Glomerular endothelial cell (primary cell): ENCODE data around the gene SFMBT2. TPM values are rescaled to one million over a fixed set of nuclear protein-coding genes. Genes with fewer than 3 reads are reported as not detected.
A peak's percentile ranks its signal among the peaks of the same experiment; 100 is the strongest.

Experiments used
- DNase-seq: peaks from one replicate; pipeline ENCODE4 v3.0.0-alpha.2; 2011; ENCODE audit warnings: low read depth, low spot score; ENCODE audit errors: extremely low read depth
- total RNA-seq: library from RNA; depleted of rRNA; stranded (reverse); fragments of >200 nt; gene quantifications from 2 replicates; pipeline ENCODE4 v1.2.3, GENCODE V29; 2015

SFMBT2 gene
- total RNA-seq, 1 donor from 2014 or later: 4.8 TPM

DNA sequence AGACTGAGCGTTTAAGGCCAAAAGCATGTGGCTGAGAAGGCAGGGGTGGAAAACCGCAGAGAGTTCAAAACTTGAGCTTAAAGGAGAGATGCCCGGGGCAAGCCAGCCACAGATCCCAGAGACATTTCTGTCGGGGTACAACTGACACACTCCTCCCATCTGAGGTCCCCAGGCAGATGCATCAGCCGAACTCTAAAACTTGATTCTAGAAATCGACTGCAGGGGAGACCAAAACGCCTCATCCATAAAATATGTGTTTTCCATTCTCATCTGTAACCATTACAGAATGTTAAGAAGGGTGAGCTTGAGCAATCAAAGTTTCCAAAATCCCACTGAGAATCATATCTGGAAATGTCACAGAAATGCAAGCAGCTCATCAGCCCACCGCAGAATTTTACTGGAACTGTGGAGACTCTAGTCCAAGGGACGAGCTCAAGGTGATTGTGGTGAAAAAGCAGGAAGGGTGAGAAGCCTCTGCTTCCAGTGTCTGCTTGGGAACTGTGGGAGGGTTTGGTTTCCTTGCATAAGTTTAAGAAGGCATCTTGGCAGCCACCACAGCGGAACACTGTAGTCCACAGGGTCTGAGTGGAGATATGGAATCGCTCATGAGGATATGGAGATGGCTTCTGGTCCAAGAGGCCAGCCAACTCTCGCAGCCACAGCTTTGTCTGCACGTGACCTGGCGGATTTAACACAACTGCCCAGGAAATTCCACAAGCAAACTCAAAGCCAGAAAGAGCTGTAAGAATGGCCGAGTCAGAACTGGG is 249.2 kb downstream of the SFMBT2 start:
- no peak for DNase-seq

DNA sequence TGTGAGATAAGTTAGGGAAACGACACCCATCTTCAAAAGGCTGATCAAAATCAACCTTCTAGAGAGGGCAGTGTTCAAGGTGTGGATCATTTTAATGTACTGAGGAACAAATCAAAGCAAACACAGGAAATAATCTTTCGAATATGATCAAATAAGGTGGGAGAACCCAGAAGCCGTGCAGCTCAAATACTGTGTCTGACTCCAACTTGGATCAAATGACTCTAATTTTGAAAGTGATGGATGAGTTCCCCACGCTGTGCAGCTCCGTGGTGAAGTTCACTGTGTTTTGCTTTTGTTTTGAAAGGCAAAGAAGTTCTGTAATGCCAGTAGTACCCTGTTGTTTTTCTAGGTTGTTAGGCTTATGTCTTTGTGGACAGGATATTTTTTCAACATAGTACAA is 250.9 kb downstream of the SFMBT2 start:
- DNase-seq: no peak

DNA sequence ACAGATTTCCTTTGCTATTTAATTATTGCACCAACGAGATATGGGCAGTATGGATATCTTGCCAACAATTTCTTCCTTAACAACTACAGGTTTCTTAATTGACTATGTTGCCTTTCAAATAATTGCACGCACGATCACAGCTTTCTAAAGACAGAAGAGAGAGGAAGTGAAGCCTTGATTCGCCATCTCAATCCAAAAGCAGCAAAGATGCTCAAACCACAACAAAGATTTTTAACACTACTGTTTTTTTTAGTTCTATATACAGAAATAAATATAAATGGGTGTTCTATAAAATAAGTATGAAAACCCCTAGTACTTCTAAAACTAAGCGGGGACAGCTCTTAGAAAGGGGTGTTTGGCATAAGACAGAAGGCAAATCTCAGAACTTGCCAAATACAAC is 251.3 kb downstream of the SFMBT2 start:
- no peak for DNase-seq

DNA sequence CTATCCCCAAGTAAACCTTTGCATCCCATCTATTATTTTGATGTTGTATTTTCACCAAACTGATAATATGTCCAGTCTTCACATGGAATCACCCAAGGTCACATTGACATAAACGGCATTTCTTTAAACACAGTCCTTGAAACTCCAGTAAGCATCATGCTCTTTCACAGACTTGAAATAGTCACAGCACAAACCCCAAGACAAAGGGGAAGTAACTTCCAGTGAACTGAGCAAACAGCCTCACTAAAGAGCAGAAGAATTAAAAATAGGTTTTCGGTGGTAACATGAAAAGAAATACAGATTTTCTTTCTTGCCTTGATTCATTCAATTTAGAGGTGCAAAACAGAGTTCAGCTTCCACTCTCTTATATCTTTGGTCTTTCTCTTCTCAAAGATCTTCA is 253.7 kb downstream of the SFMBT2 start:
- no peak for DNase-seq

DNA sequence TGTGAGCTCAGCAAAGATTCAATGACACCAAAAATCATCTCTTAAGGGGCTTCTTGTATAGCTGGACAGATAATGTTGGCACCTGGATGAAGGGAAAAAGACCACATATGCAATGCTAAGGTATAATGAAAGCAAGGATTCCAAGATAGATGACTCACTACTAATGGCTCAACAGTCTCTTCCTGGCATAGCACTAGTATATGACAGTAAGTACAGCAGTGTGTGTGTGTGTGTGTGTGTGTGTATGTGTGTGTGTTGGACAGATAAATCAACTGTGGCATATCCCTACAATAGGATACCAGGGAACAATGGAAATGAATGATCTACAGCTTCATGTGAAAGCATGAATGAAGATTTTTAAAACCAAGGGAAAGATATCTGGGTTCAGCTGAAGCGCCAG is 257.1 kb downstream of the SFMBT2 start:
- no peak for DNase-seq

DNA sequence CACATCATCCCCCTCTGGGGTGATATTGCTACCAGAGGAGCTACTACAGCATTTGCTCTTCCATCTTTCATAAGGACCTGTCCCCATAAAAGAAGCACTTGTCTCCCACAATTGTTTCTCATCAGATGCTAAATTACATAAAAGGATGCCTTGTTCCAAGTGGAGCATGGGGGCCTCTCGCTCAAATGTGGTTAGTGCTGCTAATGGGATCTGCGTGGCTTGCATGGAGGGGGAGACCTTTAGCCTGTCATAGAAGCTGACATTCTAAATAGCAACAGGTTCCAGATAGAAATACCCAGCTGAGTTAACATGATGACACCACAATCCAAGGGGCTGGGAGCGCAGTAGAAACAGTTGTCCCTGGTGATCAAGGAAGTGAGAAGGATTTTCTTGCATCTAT is 257.9 kb downstream of the SFMBT2 start:
- DNase-seq: no peak

DNA sequence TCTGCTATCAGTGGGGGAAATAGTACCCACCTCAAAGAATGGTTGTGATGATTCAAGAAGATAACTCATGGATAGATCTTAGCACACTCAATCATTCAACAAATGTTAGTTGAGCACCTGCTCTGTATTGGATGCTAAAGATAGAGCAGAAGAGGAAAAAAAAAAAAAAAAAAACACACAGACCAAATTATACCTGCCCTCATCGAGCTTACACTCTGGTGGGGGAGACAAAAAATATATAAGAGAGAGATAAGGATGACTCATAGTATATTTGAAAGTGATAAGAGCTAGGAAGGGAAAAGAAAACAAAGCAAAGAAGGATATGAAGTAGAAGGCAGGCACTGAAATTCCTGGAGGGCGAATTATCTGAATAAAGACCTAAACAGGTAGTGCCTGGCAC is 258.5 kb downstream of the SFMBT2 start:
- DNase-seq: no peak

DNA sequence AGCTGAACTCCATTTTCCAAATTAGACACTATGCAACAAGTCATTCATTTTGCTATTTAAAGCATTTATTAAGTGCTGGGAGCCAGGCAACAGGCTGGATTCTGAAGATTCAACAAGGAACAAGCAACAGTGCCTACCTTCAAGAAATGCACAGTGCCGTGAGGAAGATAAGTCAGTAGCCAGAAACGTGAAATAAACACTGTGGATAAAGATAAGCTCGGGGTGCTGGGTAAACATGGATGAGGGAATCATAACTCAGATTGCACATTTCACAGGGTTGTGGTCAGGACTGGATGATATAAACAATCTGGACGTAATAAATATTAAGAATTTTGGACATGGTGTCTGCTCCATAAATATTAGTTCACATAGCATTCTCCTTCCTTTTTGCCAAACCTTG is 259.3 kb downstream of the SFMBT2 start:
- no peak for DNase-seq

DNA sequence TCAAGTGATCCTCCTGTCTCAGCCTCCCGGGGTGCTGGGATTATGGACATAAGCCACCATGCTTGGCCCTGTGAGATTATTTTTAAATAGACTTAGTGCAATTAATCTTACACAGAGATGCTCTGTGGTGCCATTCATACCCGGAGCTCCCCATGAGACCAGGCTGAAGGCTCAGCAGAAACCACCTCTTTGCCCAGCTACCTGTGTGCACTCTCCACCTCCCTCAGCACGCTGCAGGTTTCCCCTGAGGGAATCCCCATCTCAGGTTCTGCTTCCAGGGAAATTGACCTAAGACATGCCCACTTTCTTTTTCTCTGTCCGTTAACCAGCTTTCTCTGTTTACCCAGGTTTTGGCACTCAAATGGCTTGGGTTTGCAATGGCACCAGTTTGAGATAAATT is 260.5 kb downstream of the SFMBT2 start:
- DNase-seq: no peak

DNA sequence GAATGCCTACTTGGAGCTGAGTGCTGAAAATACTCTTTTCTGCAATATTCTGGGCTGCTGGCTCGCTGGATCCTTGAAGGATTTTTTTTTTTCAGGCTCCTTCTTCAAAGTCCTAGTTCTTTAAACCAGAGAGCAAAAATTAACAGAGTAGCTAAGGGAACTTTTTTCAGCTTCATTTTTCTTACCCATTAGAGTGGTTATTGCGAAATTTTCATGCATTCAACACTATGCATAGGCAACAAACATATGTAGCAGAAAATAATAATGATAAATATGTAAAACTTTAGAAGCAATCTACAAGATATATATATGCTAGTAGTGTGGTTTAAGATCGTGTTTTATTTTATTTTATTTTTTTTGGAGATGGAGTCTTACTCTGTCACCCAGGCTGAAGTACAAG is 264.6 kb downstream of the SFMBT2 start:
- no peak for DNase-seq

DNA sequence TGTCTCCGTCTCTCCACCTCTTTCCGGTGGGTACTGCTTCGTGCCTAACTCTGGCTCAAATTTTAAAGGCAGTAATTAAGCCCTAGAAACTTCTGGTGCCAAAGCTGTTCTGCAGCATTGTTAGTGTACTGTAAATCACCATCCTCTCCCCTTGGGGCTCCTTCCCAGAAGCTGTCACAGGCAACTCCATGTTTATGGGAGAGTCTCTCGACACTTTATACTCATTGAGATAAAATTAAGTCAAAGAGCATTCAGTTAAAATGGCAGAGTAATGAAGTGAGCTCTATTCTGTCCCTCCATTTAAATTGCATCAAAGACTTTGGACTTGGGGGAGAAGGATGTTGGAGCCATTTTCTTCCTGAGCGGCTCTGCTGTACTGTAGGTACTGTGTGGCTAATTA is 274.8 kb downstream of the SFMBT2 start:
- no peak for DNase-seq

DNA sequence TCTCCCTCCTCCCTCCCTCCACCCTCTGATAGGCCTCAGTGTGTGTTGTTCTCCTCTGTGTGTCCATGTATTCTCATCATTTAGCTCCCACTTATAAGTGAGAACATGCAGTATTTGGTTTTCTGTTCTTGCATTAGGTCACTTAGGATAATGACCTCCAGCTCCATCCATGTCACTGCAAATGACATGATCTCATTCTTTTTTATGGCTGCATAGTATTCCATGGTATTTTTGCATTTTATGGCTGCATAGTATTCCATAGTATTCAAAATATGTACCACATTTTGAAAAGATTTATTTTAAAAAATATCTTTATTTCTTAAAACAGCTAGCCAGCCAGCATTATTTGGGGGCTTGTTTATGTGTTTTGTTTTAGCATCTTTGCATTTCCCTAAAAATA is 275.6 kb downstream of the SFMBT2 start:
- DNase-seq: no peak

DNA sequence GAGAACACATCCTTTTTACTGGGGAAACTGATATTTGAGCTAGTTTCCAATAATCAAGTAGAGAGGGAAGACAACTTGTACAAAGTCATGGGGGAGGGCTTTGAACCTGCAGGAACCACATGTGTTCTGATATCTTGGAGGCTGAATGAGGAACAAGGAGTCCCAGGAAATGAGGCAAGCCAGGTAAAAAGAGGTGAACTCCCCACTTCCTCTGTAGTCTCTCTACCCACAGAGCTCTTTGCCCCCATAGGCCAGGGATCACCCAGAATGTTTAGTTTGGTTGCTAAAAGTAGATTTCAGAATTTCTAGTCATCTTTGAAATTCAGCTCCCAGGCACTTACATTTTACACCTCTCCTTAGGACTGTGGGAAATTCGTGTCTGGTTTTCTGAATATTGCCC is 276.4 kb downstream of the SFMBT2 start:
- DNase-seq: no peak

DNA sequence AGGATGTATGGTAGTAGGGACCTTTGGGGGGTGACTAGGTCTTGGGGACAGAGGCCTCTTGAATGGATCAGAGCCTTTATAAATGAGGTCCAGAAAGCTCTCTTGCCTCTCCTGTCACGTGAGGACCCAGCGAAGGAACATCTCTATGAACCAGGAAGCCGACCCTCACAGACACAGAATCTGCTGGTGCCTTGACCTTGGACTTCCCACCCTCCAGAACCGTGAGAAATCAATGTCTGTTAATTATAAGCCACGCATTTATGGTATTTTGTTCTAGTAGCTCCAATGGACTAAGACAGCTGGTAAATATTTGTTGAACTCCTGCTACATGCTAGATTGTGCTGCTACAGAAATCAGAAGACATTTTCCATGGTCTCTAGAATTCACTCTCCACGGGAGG is 276.9 kb downstream of the SFMBT2 start:
- no peak for DNase-seq

DNA sequence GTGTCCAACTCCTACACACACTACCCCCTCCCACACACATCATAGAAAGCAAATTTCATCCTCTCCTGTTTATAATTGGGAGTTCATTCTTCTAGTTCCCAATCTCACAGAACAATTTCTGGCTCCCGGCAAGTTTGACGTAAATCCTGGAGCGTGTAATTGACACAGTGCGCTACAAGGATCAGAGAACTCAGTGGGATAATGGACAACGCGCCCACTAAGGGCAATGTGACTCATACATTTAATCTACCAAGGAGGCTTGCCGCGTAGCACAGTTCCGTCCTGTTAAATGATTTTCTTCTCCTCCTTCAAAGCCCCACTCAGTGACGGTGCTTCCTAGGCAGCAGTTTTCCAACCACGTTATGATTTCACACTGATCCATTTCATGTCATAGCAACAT is 277.6 kb downstream of the SFMBT2 start:
- DNase-seq: no peak

DNA sequence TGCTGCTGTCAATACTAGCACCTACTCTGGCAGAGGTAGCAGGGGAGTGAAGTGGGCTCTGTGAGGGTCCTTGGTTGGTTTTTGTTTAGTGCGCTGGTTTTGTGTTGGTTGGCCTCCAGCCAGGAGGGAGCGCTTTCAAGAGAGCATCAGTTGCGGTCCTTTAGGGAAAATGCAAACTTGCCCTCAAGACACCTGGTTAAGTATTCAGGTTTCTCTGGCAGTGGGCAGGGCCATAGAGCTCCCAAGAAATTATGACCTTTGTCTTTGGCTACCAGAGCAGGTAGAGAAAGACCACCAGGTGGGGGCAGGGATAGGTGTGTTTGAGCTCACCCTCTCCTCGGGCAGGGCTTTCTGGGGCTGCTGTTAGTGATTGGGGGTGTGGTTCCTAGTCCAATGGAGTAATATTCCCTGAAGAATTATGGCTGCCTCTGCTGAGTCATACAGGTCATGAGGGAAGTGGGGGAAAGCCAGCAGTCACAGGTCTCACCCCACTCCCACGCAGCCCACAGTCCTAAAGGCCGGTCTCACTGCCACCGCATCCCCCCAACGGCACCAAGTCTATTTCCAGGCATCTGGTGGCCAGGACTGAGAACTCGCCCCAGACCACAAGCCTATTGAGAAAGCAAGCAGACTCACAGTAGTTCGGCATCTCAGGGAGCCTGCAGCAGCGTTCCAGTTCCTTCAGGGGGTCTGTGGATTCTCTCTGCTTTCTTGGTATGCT is 280.5 kb downstream of the SFMBT2 start:
- no peak for DNase-seq

DNA sequence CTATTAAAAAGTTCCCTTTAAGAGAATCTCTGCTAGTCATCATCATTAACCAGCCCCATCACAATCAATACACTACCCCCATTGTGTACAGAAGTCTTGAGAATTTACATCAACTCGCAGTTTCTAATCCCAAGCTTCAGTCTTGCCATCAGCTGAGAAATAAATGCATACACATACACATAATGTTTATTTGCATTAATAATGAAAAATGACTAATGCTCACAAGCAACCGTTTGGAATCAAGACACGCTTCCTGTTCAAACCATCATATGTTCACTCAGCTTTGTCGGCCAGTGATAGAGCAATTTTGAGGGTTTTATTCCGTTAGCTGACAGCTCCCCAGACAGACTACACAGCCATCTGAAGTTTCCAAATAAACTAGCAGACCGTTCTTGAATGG is 287.1 kb downstream of the SFMBT2 start:
- DNase-seq: no peak

DNA sequence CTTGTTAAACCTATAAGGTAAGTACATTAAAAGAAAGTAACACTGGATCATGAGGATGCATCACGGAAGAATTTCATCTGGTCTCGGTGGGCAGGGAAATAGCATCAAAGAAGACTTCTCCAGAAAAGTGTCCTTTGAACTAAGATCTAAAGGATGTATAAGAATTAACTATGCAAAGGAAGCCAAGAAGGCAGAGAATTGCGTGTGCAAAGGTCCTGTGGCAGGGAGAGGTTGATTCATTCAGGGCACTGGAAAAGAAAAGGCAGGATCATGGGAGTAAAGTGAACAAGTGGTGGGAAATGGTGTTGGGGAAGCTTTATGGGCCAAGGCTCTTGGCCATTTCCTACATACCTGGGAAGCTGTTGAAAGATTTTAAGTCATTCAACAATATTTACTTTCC is 288.3 kb downstream of the SFMBT2 start:
- no peak for DNase-seq

DNA sequence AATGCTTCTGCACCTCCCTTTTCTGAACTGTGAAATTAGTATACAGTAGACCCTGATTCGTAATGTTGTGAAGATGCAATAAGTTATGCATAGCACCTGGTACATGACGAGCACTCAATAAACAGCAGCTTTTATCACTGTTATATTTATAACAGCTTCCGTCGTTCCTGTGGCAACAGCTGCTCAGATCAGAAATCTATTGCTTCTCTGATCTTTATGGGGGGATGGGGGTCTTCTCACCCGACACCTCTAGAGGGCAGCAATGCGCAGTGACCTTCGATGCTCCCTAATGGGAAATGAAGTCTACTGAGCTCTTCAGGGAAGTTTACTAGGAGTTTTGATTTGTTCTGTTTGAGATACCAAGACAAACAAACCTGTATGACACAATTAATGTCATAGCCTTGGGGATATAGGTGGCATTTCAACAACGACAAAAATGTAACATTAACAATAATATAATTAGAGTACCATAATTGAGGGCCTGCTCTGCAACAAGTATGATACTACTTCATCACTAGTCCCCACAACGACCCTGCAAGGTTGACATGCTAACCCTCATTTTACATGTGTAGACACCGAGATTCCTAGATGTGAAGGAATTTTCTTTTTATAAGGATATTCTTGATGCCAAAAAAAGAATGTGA is 289.6 kb downstream of the SFMBT2 start:
- peak; percentile 7 for DNase-seq

DNA sequence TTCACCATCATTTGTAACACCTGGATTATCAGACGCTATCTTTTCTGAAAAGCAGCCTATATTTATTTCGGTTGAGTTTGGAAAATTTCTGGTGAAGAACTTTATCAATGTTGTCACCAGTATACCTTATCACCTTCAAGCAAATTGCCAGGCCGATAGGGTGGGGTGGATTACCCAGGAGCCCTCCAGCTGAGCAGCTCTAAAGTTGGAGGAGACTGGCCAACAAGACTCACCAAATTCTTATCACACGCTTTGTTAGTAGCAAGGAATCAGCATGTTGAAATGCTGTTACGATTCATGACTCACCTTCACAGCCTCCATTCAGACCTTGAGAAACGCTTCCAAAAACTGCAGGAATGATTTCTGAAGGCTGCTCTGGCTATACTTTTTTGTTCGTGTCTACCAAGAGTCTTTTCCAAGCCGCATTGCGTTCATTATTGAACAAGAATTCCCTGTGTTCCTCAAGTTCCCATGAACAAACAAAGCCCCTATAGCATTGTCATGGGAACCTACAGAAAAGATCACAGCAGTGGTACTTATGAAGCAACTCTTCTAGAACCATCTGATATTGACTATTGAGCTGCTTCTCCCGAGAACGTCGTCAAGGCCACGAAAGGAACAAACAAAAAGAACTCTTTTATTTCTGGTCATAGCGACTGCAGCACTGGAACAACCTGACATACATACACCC is 291.4 kb downstream of the SFMBT2 start:
- DNase-seq: no peak
